PC-9 (cell line): ENCODE data around the gene ECE2. TPM values are rescaled to one million over a fixed set of nuclear protein-coding genes. Genes with fewer than 3 reads are reported as not detected.

ENCODE experiments used
- BruUV-seq: library from RNA; stranded (reverse); fragments of 400-500 nt; replicated peaks from 2 replicates; lab custom pipeline; 2021; lab: Mats Ljungman, UMichigan
- CTCF ChIA-PET: fragments of 300-600 bp; sonication (Branson Sonifier 250); formaldehyde crosslinking; loops from one replicate; lab custom pipeline; 2022; ENCODE audit warnings: antibody characterized with exemption; lab: Charles Lee
- POLR2A ChIA-PET: fragments of 300-600 bp; sonication (Branson Sonifier 250); formaldehyde crosslinking; loops from one replicate; lab custom pipeline; 2022; ENCODE audit warnings: antibody characterized with exemption; ENCODE audit not compliant: unreplicated experiment; lab: Charles Lee
- DNase-seq, 2 experiments: peaks; one replicate each; pipeline versions ENCODE4 v3.0.0 to v3.0.0-alpha.2; 2015 to 2022; ENCODE audit warnings: mixed read lengths in 1 of 2
- H2AFZ ChIP-seq: fragments of 200-600 bp; sonication (generic); 2 replicates; pipeline ENCODE4 v1.8.1; 2017; ENCODE audit warnings: antibody characterized with exemption
- H3F3A ChIP-seq: fragments of 200-600 bp; sonication (generic); 2 replicates; pipeline ENCODE4 v1.8.1; 2017; ENCODE audit warnings: antibody characterized with exemption, mild to moderate bottlenecking, low read depth; ENCODE audit not compliant: insufficient read depth
- H3K27ac ChIP-seq: fragments of 200-600 bp; sonication (generic); 2 replicates; pipeline ENCODE4 v1.6.1; 2016; ENCODE audit warnings: mixed run types
- H3K27me3 ChIP-seq: fragments of 200-600 bp; sonication (generic); 2 replicates; pipeline ENCODE4 v1.6.1; 2016; ENCODE audit warnings: low read depth, mixed run types; ENCODE audit not compliant: insufficient read depth
- H3K36me3 ChIP-seq: fragments of 200-600 bp; sonication (generic); 2 replicates; pipeline ENCODE4 v1.6.1; 2016; ENCODE audit warnings: low read depth, mixed run types
- H3K4me1 ChIP-seq: fragments of 200-600 bp; sonication (generic); replicated peaks from 2 replicates; pipeline ENCODE4 v1.6.1; 2016; ENCODE audit warnings: mixed run types; ENCODE audit not compliant: insufficient read depth
- H3K4me2 ChIP-seq: fragments of 200-600 bp; sonication (generic); 2 replicates; pipeline ENCODE4 v1.6.1; 2017; ENCODE audit warnings: mixed run types
- H3K4me3 ChIP-seq: fragments of 200-600 bp; sonication (generic); 2 replicates; pipeline ENCODE4 v1.6.1; 2016; ENCODE audit warnings: mixed run types
- H3K79me2 ChIP-seq: fragments of 200-600 bp; sonication (generic); 2 replicates; pipeline ENCODE4 v1.6.1; 2017; ENCODE audit warnings: low read depth, mixed run types
- H3K9me2 ChIP-seq: fragments of 200-600 bp; sonication (generic); 2 replicates; pipeline ENCODE4 v1.8.1; 2017; ENCODE audit warnings: mild to moderate bottlenecking; ENCODE audit not compliant: insufficient read depth
- H3K9me3 ChIP-seq: fragments of 200-600 bp; sonication (generic); 2 replicates; pipeline ENCODE4 v1.8.1; 2016; ENCODE audit warnings: low read depth; ENCODE audit not compliant: insufficient read depth
- H4K20me1 ChIP-seq: fragments of 200-600 bp; sonication (generic); 2 replicates; pipeline ENCODE4 v1.8.1; 2017; ENCODE audit not compliant: insufficient read depth
- EZH2 ChIP-seq: fragments of 200-600 bp; sonication (generic); IDR thresholded peaks from 2 replicates; pipeline ENCODE4 v1.8.0; 2017; ENCODE audit warnings: antibody characterized with exemption, low read depth
- intact Hi-C: fragments of 100-400 bp; cut with micrococcal nuclease; formaldehyde crosslinking; loops from one replicate; pipeline ENCODE4 v1.10.0; 2022; ENCODE audit not compliant: unreplicated experiment
- total RNA-seq: library from RNA; stranded (reverse); gene quantifications from 2 replicates; pipeline ENCODE4 v1.2.3, GENCODE V29; 2021
- TF ChIP-seq, protein P1 (sequence below): fragments of 200-600 bp; sonication (generic); conservative IDR thresholded peaks from 2 replicates; pipeline ENCODE4 v1.6.1; 2017; ENCODE audit warnings: mixed run types, antibody characterized with exemption, mild to moderate bottlenecking, moderate library complexity

ECE2 gene
- total RNA-seq, 1 experiment from 2014 or later, result not detected

DNA sequence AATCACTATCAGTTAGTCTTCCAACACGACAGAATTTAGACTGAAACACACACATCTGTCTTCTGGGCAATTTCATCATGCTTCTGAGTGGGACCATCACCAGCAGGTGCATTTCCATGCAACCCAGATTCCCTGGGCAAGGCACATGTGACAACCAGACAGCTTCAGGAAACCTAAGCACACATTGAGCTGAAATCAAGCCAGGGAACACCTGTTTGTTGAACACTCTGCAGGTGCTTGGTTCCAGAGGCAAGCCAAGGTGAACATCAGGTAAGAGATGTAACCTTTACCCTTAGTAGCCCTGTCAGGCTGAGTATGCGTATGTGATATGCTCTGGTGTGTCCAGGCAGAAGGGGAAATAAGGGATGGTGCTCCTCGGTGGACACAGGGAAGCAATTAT is 19.9 kb downstream of the ECE2 start:
- no peaks in the 10 kb centered on the region for H3K9me3 ChIP-seq
- ChIA-PET CTCF (no interaction called here), POLR2A (interaction anchor here (0.8 kb wide), 1 partner anchor 118 kb away, joined by 6 read pairs; no protein-coding TSS in a partner anchor)
- H3K4me3 ChIP-seq, result no peak overlapping the region
- H3K36me3 ChIP-seq, result peaks cover 5% of the 10 kb centered on the region
- no peak for TF ChIP-seq EZH2
- TF ChIP-seq, protein P1, sequence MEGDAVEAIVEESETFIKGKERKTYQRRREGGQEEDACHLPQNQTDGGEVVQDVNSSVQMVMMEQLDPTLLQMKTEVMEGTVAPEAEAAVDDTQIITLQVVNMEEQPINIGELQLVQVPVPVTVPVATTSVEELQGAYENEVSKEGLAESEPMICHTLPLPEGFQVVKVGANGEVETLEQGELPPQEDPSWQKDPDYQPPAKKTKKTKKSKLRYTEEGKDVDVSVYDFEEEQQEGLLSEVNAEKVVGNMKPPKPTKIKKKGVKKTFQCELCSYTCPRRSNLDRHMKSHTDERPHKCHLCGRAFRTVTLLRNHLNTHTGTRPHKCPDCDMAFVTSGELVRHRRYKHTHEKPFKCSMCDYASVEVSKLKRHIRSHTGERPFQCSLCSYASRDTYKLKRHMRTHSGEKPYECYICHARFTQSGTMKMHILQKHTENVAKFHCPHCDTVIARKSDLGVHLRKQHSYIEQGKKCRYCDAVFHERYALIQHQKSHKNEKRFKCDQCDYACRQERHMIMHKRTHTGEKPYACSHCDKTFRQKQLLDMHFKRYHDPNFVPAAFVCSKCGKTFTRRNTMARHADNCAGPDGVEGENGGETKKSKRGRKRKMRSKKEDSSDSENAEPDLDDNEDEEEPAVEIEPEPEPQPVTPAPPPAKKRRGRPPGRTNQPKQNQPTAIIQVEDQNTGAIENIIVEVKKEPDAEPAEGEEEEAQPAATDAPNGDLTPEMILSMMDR, result no peak
- BruUV-seq, result no TSS peak
- H4K20me1 ChIP-seq, result peaks cover 8% of the 10 kb centered on the region
- H3K4me1 ChIP-seq, result peaks cover 6% of the 10 kb centered on the region
- H3K4me2 ChIP-seq, result no peak overlapping the region
- H3K27me3 ChIP-seq, result no peaks in the 10 kb centered on the region; the same call in 1 of the 2 replicates
- no peak overlapping the region for H2AFZ ChIP-seq
- no peaks in the 10 kb centered on the region for H3K9me2 ChIP-seq
- H3F3A ChIP-seq, result peaks cover 24% of the 10 kb centered on the region; the same call in 1 of the 2 replicates
- peaks cover 17% of the 10 kb centered on the region for H3K79me2 ChIP-seq
- DNase-seq, result no peak
- H3K27ac ChIP-seq, result no peak overlapping the region
- intact Hi-C loops, result no loop called here

DNA sequence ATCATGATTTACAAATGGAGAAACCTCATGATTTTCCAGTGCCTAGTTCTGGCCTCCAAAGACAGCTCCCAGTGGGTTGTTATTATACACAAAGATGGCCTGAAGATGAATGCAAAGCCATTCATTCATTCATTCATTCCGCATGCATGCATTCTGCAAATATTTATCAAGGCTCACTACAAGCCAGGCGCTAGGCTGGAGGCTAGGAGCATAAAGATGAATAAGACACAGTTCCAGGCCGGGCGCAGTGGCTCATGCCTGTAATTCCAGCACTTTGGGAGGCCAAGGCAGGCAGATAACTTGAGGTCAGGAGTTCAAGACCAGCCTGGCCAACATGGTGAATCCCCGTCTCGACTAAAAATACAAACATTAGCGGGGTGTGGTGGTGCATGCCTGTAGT is 20.8 kb downstream of the ECE2 start:
- Histone ChIP-seq H3F3A (peaks cover 32% of the 10 kb centered on the region; the same call in 1 of the 2 replicates), H3K4me3 (no peak overlapping the region), H2AFZ (no peak overlapping the region), H3K36me3 (peaks cover 14% of the 10 kb centered on the region), H4K20me1 (peaks cover 15% of the 10 kb centered on the region), H3K27ac (no peak overlapping the region), H3K27me3 (no peaks in the 10 kb centered on the region; the same call in 1 of the 2 replicates), H3K4me1 (peaks cover 15% of the 10 kb centered on the region), H3K9me3 (no peaks in the 10 kb centered on the region), H3K79me2 (peaks cover 25% of the 10 kb centered on the region), H3K4me2 (no peak overlapping the region), H3K9me2 (no peaks in the 10 kb centered on the region)
- no TSS peak for BruUV-seq
- ChIA-PET POLR2A (interaction anchor here (0.8 kb wide), 1 partner anchor 117 kb away, joined by 6 read pairs; no protein-coding TSS in a partner anchor), CTCF (no interaction called here)
- peak in 1 of 2 experiments; percentile 69 for DNase-seq
- intact Hi-C loops, result no loop called here
- no peak for TF ChIP-seq EZH2

DNA sequence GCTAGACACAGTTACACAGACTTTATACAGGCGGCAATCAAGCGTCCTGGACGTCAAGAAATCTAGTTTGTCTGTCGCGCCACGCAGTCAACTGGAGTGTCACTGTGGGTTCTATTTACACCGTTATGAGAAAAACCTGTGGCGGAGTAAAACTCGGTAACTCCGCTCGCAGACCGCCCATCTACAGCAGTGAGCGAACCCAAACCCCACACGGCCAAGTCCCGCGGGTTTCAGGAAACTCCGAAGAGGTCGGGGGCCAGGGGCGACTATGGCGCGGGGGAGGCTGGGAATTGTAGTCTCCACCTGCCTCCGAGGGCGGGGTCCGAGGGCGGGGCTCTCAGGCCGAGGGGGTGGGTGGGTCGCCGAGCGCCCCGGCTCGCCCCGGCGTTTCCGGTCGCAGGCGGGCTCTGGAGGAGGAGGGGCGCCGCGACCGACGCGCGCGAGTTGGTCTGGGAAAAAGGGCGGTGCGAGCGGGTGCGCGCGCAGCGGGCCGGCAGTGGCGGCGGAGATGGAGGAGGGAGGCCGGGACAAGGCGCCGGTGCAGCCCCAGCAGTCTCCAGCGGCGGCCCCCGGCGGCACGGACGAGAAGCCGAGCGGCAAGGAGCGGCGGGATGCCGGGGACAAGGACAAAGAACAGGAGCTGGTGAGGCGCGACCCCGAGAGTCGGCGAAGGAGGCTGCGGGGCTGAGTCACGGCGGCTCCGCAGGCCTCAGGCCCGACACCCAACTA is 23.1 kb downstream of the ECE2 start, which contains the start of gene PSMD2:
Gene PSMD2, plus strand, starts transcription at position 483 of the 729 bp plus-strand sequence. Its CDS starts 26 bp downstream, at position 509.
- ChIA-PET POLR2A (interaction anchor here (0.6 to 0.7 kb wide), 2 partner anchors 59 to 73 kb away, joined by 3 to 4 read pairs; no protein-coding TSS in a partner anchor), CTCF (no interaction called here)
- Histone ChIP-seq H4K20me1 (peaks cover 37% of the 10 kb centered on the region), H2AFZ (peak within 1 kb of the TSS; percentile 97), H3K27ac (peak within 1 kb of the TSS; percentile 57), H3F3A (peaks cover 49% of the 10 kb centered on the region; the same call in 1 of the 2 replicates), H3K4me3 (peak within 1 kb of the TSS; percentile 100), H3K27me3 (no peaks in the 10 kb centered on the region), H3K9me2 (no peaks in the 10 kb centered on the region), H3K4me1 (peaks cover 15% of the 10 kb centered on the region), H3K36me3 (peaks cover 37% of the 10 kb centered on the region), H3K4me2 (peak within 1 kb of the TSS; percentile 96), H3K9me3 (no peaks in the 10 kb centered on the region), H3K79me2 (peaks cover 48% of the 10 kb centered on the region)
- no TSS peak for BruUV-seq
- TF ChIP-seq, protein P1, result no peak
- TF ChIP-seq EZH2, result no peak
- intact Hi-C loops, result loop anchor here (1.0 to 2.0 kb wide), 7 partner anchors 15 to 246 kb away; partner anchors contain the start of genes AP2M1, CAMK2N2, EEF1AKMT4 and EIF4G1
- peak; percentile 92 to 99 for DNase-seq
